HCT116 (cell line): ENCODE measurements around the gene APOB. TPM values are rescaled to one million over a fixed set of nuclear protein-coding genes. Genes with fewer than 3 reads are reported as not detected.

Experiments
- ATAC-seq: fragments of 200-7000 bp; cut with Tn5 transposase; 2 replicates; pipeline ENCODE4 v1.9.1; 2020; ENCODE audit warnings: mild to moderate bottlenecking, moderate library complexity
- BruUV-seq: library from RNA; stranded (reverse); fragments of 400-500 nt; replicated peaks from 2 replicates; lab custom pipeline; 2021; lab: Mats Ljungman, UMichigan
- CTCF ChIA-PET: fragments of 300-600 bp; sonication (Branson Sonifier 250); formaldehyde crosslinking; loops from one replicate; lab custom pipeline; 2021; ENCODE audit warnings: antibody characterized with exemption; lab: Charles Lee
- POLR2A ChIA-PET: fragments of 300-600, 350-600 bp; sonication (Branson Sonifier 250); formaldehyde crosslinking; loops from one replicate; lab custom pipeline; 2021; ENCODE audit warnings: antibody characterized with exemption; lab: Charles Lee
- RAD21 ChIA-PET, 2 experiments: fragments of 300-600 bp; sonication (Branson Sonifier 250); formaldehyde crosslinking; loops; one replicate each; lab custom pipeline; 2023; ENCODE audit warnings: low total read pairs in 2 of 2; ENCODE audit not compliant: uncharacterized antibody in 2 of 2, unreplicated experiment in 2 of 2, low non-redundant PET in 1 of 2; lab: Charles Lee
- DNase-seq: peaks from one replicate; pipeline ENCODE4 v3.0.0-alpha.2; 2010; ENCODE audit warnings: low read depth, low spot score
- H2AFZ ChIP-seq: fragments of 200-600 bp; shearing (Covaris generic), sonication (generic); 2 replicates; pipeline ENCODE4 v1.6.1; 2017; ENCODE audit warnings: low read depth, mixed run types, mixed read lengths, antibody characterized with exemption, low read length; ENCODE audit not compliant: poor library complexity, severe bottlenecking
- H3K27ac ChIP-seq: 2 replicates; pipeline ENCODE4 v1.5.1; 2012; ENCODE audit warnings: low read depth, low read length
- H3K27me3 ChIP-seq: fragments of 200-600 bp; sonication (generic); 2 replicates; pipeline ENCODE4 v1.6.1; 2016; ENCODE audit warnings: mixed run types, low read length, mixed read lengths; ENCODE audit not compliant: insufficient read depth
- H3K36me3 ChIP-seq, 2 experiments: fragments of 200-500 bp in 1 of 2; fragments of 200-600 bp in 1 of 2; sonication (Bioruptor generic) in 1 of 2; sonication (generic) in 1 of 2; 2 replicates each; pipeline versions ENCODE4 v1.5.1 to v1.6.1; 2014 to 2016; ENCODE audit warnings: low read length in 2 of 2, inconsistent platforms in 1 of 2, mixed read lengths in 1 of 2, mixed run types in 1 of 2; ENCODE audit not compliant: insufficient read depth in 2 of 2, control insufficient read depth in 1 of 2
- H3K4me1 ChIP-seq, 2 experiments: fragments of 200-600 bp in 1 of 2; sonication (generic) in 1 of 2; 2 replicates each; pipeline versions ENCODE4 v1.5.1 to v1.6.1; 2012 to 2017; ENCODE audit warnings: low read length in 2 of 2, inconsistent platforms in 1 of 2, mild to moderate bottlenecking in 1 of 2, mixed read lengths in 1 of 2, mixed run types in 1 of 2, moderate library complexity in 1 of 2; ENCODE audit not compliant: insufficient read depth in 2 of 2, control insufficient read depth in 1 of 2
- H3K4me2 ChIP-seq: fragments of 200-600 bp; sonication (generic); 2 replicates; pipeline ENCODE4 v1.6.1; 2017; ENCODE audit warnings: mixed run types, low read length, mixed read lengths
- H3K4me3 ChIP-seq, 2 experiments: fragments of 200-600 bp in 1 of 2; sonication (generic) in 1 of 2; replicated peaks in 1 of 2; 2 replicates each; pipeline ENCODE4 v1.5.1; 2011 to 2016; ENCODE audit warnings: low read length in 2 of 2, control low read depth in 1 of 2, low read depth in 1 of 2, mild to moderate bottlenecking in 1 of 2, mixed read lengths in 1 of 2, mixed run types in 1 of 2
- H3K79me2 ChIP-seq: fragments of 200-600 bp; sonication (generic); 2 replicates; pipeline ENCODE4 v1.6.1; 2017; ENCODE audit warnings: mild to moderate bottlenecking, mixed run types, low read length, moderate library complexity, mixed read lengths; ENCODE audit not compliant: insufficient read depth
- H3K9ac ChIP-seq: fragments of 200-600 bp; sonication (generic); 2 replicates; pipeline ENCODE4 v1.6.1; 2016; ENCODE audit warnings: low read length, mixed read lengths
- H3K9me2 ChIP-seq: fragments of 200-600 bp; sonication (generic), shearing (Covaris generic); 2 replicates; pipeline ENCODE4 v1.6.1; 2017; ENCODE audit warnings: mixed run types, mild to moderate bottlenecking, moderate library complexity; ENCODE audit not compliant: insufficient read depth
- H3K9me3 ChIP-seq, 2 experiments: fragments of 200-500 bp in 1 of 2; fragments of 200-600 bp in 1 of 2; sonication (Bioruptor generic) in 1 of 2; sonication (generic) in 1 of 2; 2 replicates each; pipeline ENCODE4 v1.6.1; 2014 to 2017; ENCODE audit warnings: low read length in 2 of 2, mixed read lengths in 2 of 2, inconsistent platforms in 1 of 2, low read depth in 1 of 2, mild to moderate bottlenecking in 1 of 2, mixed run types in 1 of 2, moderate library complexity in 1 of 2; ENCODE audit not compliant: control insufficient read depth in 1 of 2, insufficient read depth in 1 of 2
- H4K20me1 ChIP-seq: fragments of 200-600 bp; sonication (generic), shearing (Covaris generic); 2 replicates; pipeline ENCODE4 v1.6.1; 2017; ENCODE audit warnings: mixed run types, mild to moderate bottlenecking, moderate library complexity; ENCODE audit not compliant: insufficient read depth
- CBX3 ChIP-seq: IDR thresholded peaks from 2 replicates; pipeline ENCODE4 v1.6.1; 2012; ENCODE audit warnings: low read depth
- CEBPB ChIP-seq: IDR thresholded peaks from 2 replicates; pipeline ENCODE4 v1.6.1; 2012; ENCODE audit warnings: low read depth
- CTCF ChIP-seq, 3 experiments: fragments of 200-600 bp in 1 of 3; sonication (generic) in 1 of 3; IDR thresholded peaks in 2 of 3; conservative IDR thresholded peaks in 1 of 3; 2 replicates each; pipeline ENCODE4 v1.5.1; 2012 to 2017; ENCODE audit warnings: low read depth in 2 of 3, low read length in 2 of 3, antibody characterized with exemption in 1 of 3, borderline replicate concordance in 1 of 3, control low read depth in 1 of 3, mild to moderate bottlenecking in 1 of 3, mixed read lengths in 1 of 3, mixed run types in 1 of 3, moderate library complexity in 1 of 3; ENCODE audit not compliant: insufficient read depth in 1 of 3
- EGR1 ChIP-seq: IDR thresholded peaks from 2 replicates; pipeline ENCODE4 v1.6.1; 2012; ENCODE audit warnings: low read depth
- ELF1 ChIP-seq: IDR thresholded peaks from 2 replicates; pipeline ENCODE4 v1.6.1; 2012; ENCODE audit warnings: low read depth, borderline replicate concordance
- FOSL1 ChIP-seq: IDR thresholded peaks from 2 replicates; pipeline ENCODE4 v1.6.1; 2012; ENCODE audit warnings: low read depth
- JUND ChIP-seq: IDR thresholded peaks from 2 replicates; pipeline ENCODE4 v1.6.1; 2012
- POLR2A ChIP-seq: IDR thresholded peaks from 2 replicates; pipeline ENCODE4 v1.7.0; 2011; ENCODE audit warnings: borderline replicate concordance; ENCODE audit not compliant: insufficient read depth, insufficient read length; ENCODE audit errors: extremely low read depth
- SP1 ChIP-seq: IDR thresholded peaks from 2 replicates; pipeline ENCODE4 v1.6.1; 2012; ENCODE audit warnings: low read depth
- YY1 ChIP-seq: IDR thresholded peaks from 2 replicates; pipeline ENCODE4 v1.6.1; 2011; ENCODE audit warnings: low read length, low read depth, moderate library complexity, mild to moderate bottlenecking; ENCODE audit not compliant: insufficient replicate concordance; ENCODE audit errors: extremely low read depth
- ZNF274 ChIP-seq: fragments of 200-500 bp; sonication (Bioruptor generic); IDR thresholded peaks from 2 replicates; pipeline ENCODE4 v1.6.1; 2014; ENCODE audit warnings: mild to moderate bottlenecking, low read depth, low read length, inconsistent platforms
- intact Hi-C: fragments of 100-400 bp; cut with micrococcal nuclease; formaldehyde crosslinking; loops from 2 replicates; pipeline ENCODE4 v1.10.0; 2022
- total RNA-seq: library from RNA; stranded (reverse); gene quantifications from one replicate; pipeline ENCODE4 v1.2.1, GENCODE V29; 2021; ENCODE audit not compliant: unreplicated experiment
- TF ChIP-seq, protein P1 (sequence below): IDR thresholded peaks from 2 replicates; pipeline ENCODE4 v1.6.1; 2011; ENCODE audit warnings: mild to moderate bottlenecking, low read length, moderate library complexity; ENCODE audit not compliant: insufficient replicate concordance; ENCODE audit errors: extremely low read depth

Gene APOB
- total RNA-seq, 1 experiment from 2014 or later, result 1.6 TPM

DNA sequence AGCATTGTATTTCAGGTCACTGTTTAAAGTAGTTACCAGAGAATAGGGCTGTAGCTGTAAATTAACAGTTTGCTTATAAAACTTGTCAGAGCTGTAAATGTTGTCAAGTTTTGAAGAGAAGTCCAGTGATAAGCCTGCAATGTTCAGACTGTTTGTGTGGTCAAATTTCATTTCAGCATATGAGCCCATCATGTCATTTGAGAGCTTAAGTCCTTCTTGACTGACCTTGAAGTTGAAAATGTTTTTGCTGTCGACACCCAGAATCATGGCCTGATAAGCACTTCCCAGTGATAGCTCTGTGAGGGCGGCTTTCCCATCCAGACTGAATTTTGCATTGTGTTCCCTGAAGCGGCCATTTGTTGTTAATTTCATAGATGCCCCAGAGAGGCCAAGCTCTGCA is 32.4 kb downstream of the APOB start:
- intact Hi-C loops, result no loop called here
- ChIA-PET CTCF (no interaction called here), RAD21 (no interaction called here), POLR2A (no interaction called here)
- ATAC-seq, result no peak
- Histone ChIP-seq H3K4me2 (no peak overlapping the region), H2AFZ (no peak overlapping the region), H3K9ac (no peak overlapping the region), H3K79me2 (no peaks in the 10 kb centered on the region), H3K9me2 (no peaks in the 10 kb centered on the region; the same call in 1 of the 2 replicates), H3K36me3 (no peaks in the 10 kb centered on the region), H3K4me3 (no peak overlapping the region), H3K27me3 (peaks cover 52% of the 10 kb centered on the region), H3K27ac (no peak overlapping the region), H3K4me1 (no peaks in the 10 kb centered on the region), H3K9me3 (no peaks in the 10 kb centered on the region), H4K20me1 (no peaks in the 10 kb centered on the region)
- TF ChIP-seq ZNF274 (no peak), CBX3 (no peak), CTCF (IDR thresholded peaks at IDR 0.05 in 2 of 3, conservative IDR thresholded peaks at IDR 0.05 in 1 of 3; ENCODE audit: borderline replicate concordance in 1 of 3, insufficient read depth in 1 of 3, low read depth in 2 of 3, low read length in 2 of 3) (no peak), SP1 (no peak), YY1 (no peak), FOSL1 (no peak)
- DNase-seq, result no peak
- no TSS peak for BruUV-seq

- ChIA-PET POLR2A (no interaction called here), RAD21 (no interaction called here), CTCF (no interaction called here)
- Histone ChIP-seq H3K9ac (no peak overlapping the region), H2AFZ (no peak overlapping the region), H3K36me3 (no peaks in the 10 kb centered on the region), H4K20me1 (no peaks in the 10 kb centered on the region), H3K27me3 (peaks cover 57% of the 10 kb centered on the region), H3K9me3 (no peaks in the 10 kb centered on the region), H3K79me2 (no peaks in the 10 kb centered on the region), H3K4me2 (no peak overlapping the region), H3K27ac (no peak overlapping the region), H3K4me1 (no peaks in the 10 kb centered on the region), H3K9me2 (no peaks in the 10 kb centered on the region; the same call in 1 of the 2 replicates), H3K4me3 (no peak overlapping the region)
- no TSS peak for BruUV-seq
- intact Hi-C loops, result no loop called here
- DNase-seq, result no peak
- ATAC-seq, result no peak
- no peak for TF ChIP-seq EGR1
- no peak for TF ChIP-seq ZNF274
- no peak for TF ChIP-seq JUND
- TF ChIP-seq ELF1, result no peak
- no peak for TF ChIP-seq FOSL1
- TF ChIP-seq POLR2A, result no peak
- TF ChIP-seq SP1, result no peak
- TF ChIP-seq CEBPB, result no peak
- TF ChIP-seq, protein P1, sequence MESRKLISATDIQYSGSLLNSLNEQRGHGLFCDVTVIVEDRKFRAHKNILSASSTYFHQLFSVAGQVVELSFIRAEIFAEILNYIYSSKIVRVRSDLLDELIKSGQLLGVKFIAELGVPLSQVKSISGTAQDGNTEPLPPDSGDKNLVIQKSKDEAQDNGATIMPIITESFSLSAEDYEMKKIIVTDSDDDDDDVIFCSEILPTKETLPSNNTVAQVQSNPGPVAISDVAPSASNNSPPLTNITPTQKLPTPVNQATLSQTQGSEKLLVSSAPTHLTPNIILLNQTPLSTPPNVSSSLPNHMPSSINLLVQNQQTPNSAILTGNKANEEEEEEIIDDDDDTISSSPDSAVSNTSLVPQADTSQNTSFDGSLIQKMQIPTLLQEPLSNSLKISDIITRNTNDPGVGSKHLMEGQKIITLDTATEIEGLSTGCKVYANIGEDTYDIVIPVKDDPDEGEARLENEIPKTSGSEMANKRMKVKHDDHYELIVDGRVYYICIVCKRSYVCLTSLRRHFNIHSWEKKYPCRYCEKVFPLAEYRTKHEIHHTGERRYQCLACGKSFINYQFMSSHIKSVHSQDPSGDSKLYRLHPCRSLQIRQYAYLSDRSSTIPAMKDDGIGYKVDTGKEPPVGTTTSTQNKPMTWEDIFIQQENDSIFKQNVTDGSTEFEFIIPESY, result no peak
Observed at GRCh38 chr2:21010813-21011439, 32.9 kb downstream of the APOB start.
